Left lobe of liver (tissue), 2 donors: ENCODE data around the gene SH3RF3. TPM values are rescaled to one million over a fixed set of nuclear protein-coding genes. Genes with fewer than 3 reads are reported as not detected.

Experiments used
- ATAC-seq: fragments of 200-7000 bp; cut with Tn5 transposase; one replicate; pipeline ENCODE4 v1.9.1; 2020; ENCODE audit warnings: mild to moderate bottlenecking, moderate library complexity
- DNase-seq: peaks from one replicate; pipeline ENCODE4 v3.0.0-alpha.2; 2020; ENCODE audit warnings: low spot score
- total RNA-seq: library from RNA; stranded (reverse); gene quantifications from one replicate; pipeline ENCODE4 v1.2.1, GENCODE V29; 2021
- donor health status: DM: no; HTN: no; CAD: no; lungs with moderate emphysema.
- donor health status: DM: no; HTN: yes; CAD: no.

The SH3RF3 gene
- total RNA-seq, 1 donor from 2014 or later, result 1.1 TPM

GRCh38 chr2:109136542-109136941, 7.5 kb downstream of the SH3RF3 start:
- peak; percentile 4 for DNase-seq
- ATAC-seq, result no peak

- no peak for ATAC-seq
- DNase-seq, result peak; percentile 12
Observed at GRCh38 chr2:109137616-109138015, 8.6 kb downstream of the SH3RF3 start.

GRCh38 chr2:109138449-109138848, 9.4 kb downstream of the SH3RF3 start:
- DNase-seq (no peak), ATAC-seq (no peak)

GRCh38 chr2:109139002-109139401, 10.0 kb downstream of the SH3RF3 start:
- DNase-seq (no peak), ATAC-seq (no peak)

- DNase-seq, result no peak
- ATAC-seq, result no peak
Observed at GRCh38 chr2:109139865-109140396, 10.9 kb downstream of the SH3RF3 start.

- no peak for ATAC-seq
Observed at GRCh38 chr2:109141006-109141600, 12.1 kb downstream of the SH3RF3 start.

GRCh38 chr2:109141727-109142283, 12.8 kb downstream of the SH3RF3 start:
- no peak for ATAC-seq
- no peak for DNase-seq

More at GRCh38 chr2:109141006-109141600, 12.1 kb downstream of the SH3RF3 start:
- no peak for DNase-seq

GRCh38 chr2:109142416-109143210, 13.6 kb downstream of the SH3RF3 start:
- DNase-seq (no peak), ATAC-seq (no peak)

GRCh38 chr2:109143214-109144187, 14.5 kb downstream of the SH3RF3 start:
- no peak for ATAC-seq

GRCh38 chr2:109144271-109144670, 15.3 kb downstream of the SH3RF3 start:
- DNase-seq, result no peak
- no peak for ATAC-seq

More at GRCh38 chr2:109143214-109144187, 14.5 kb downstream of the SH3RF3 start:
- DNase-seq, result no peak

GRCh38 chr2:109144721-109145120, 15.7 kb downstream of the SH3RF3 start:
- ATAC-seq, result no peak
- no peak for DNase-seq

- no peak for DNase-seq
- no peak for ATAC-seq
Observed at GRCh38 chr2:109145286-109145685, 16.3 kb downstream of the SH3RF3 start.

- ATAC-seq (no peak), DNase-seq (no peak)
Observed at GRCh38 chr2:109147405-109147804, 18.4 kb downstream of the SH3RF3 start.

- ATAC-seq, result no peak
Observed at GRCh38 chr2:109148117-109148746, 19.2 kb downstream of the SH3RF3 start.

GRCh38 chr2:109148991-109149645, 20.1 kb downstream of the SH3RF3 start:
- DNase-seq (no peak), ATAC-seq (no peak)

More at GRCh38 chr2:109148117-109148746, 19.2 kb downstream of the SH3RF3 start:
- no peak for DNase-seq

GRCh38 chr2:109150559-109150958, 21.6 kb downstream of the SH3RF3 start:
- DNase-seq (no peak), ATAC-seq (no peak)

GRCh38 chr2:109151519-109151918, 22.5 kb downstream of the SH3RF3 start:
- DNase-seq (no peak), ATAC-seq (no peak)

GRCh38 chr2:109153005-109153784, 24.2 kb downstream of the SH3RF3 start:
- no peak for ATAC-seq
- no peak for DNase-seq

GRCh38 chr2:109153807-109154206, 24.8 kb downstream of the SH3RF3 start:
- ATAC-seq (no peak), DNase-seq (no peak)
